Measurements from ENCODE around the gene CCSER1. TPM values are rescaled to one million over a fixed set of nuclear protein-coding genes. Genes with fewer than 3 reads are reported as not detected.

CCSER1 gene
- total RNA-seq (2021; ENCODE audit: unreplicated experiment) (0.05 TPM), Bru-seq, nascent RNA (percentile 12 among the genes with signal in this experiment), BruChase-seq, experiment 1, labeled RNA remaining after a 2-hour chase (percentile 12 among the genes with signal in this experiment), BruChase-seq, experiment 2, labeled RNA remaining after a 6-hour chase (percentile 8 among the genes with signal in this experiment)
- not detected for polyA plus RNA-seq (2012; ENCODE audit: insufficient read length)
- long read RNA-seq = 0 reads

GRCh38 chr4:90127223-90127705, at the start of gene CCSER1:
Gene CCSER1, plus strand, starts transcription at chr4:90127394.
- BruUV-seq (replicated peaks) = no TSS peak
- H3K4me1 ChIP-seq (ENCODE audit: control insufficient read depth, insufficient read depth, low read length) = no peaks in the 10 kb centered on the region
- H3K27me3 ChIP-seq (ENCODE audit: control insufficient read depth, insufficient read depth, low read length) = peaks cover 2% of the 10 kb centered on the region
- in situ Hi-C loops (cut with HindIII; ENCODE audit: low pct_unique_long_range_greater_than_20kb, low sequenced_read_pairs) (no loop called here), intact Hi-C loops (cut with micrococcal nuclease; ENCODE audit: unreplicated experiment) (no loop called here)
- H3K27ac ChIP-seq (ENCODE audit: low read length) = no peak within 1 kb of the TSS
- H3K9me3 ChIP-seq (ENCODE audit: control insufficient read depth, insufficient read depth, low read depth, low read length) = no peaks in the 10 kb centered on the region
- CTCF ChIA-PET = no interaction called here
- peak; percentile 88 for ATAC-seq
- H3K4me3 ChIP-seq (ENCODE audit: low read depth in 2 of 2, low read length in 2 of 2) = peak within 1 kb of the TSS; percentile 37 to 55
- no peak for DNase-seq (ENCODE audit: low read depth, low spot score)
- TF ChIP-seq POLR2AphosphoS5 (IDR thresholded peaks at IDR 0.05; ENCODE audit: low read depth, low read length) (no peak), REST (IDR thresholded peaks at IDR 0.05; ENCODE audit: insufficient read depth in 1 of 2, low read depth in 2 of 2, low read length in 1 of 2) (no peak), TCF7L2 (IDR thresholded peaks at IDR 0.05; ENCODE audit: low read depth, low read length) (no peak), CTCF (IDR thresholded peaks at IDR 0.05) (no peak), SIN3A (IDR thresholded peaks at IDR 0.05; ENCODE audit: borderline replicate concordance, insufficient read depth, low read depth, low read length) (no peak)
- H3K36me3 ChIP-seq (ENCODE audit: control insufficient read depth, insufficient read depth, low read length) = no peaks in the 10 kb centered on the region; the same call in 1 of the 2 replicates
- POLR2A ChIA-PET = no interaction called here

GRCh38 chr4:90078440-90078839, 48.8 kb upstream of the CCSER1 start:
- Histone ChIP-seq H3K27me3 (ENCODE audit: control insufficient read depth, insufficient read depth, low read length) (no peaks in the 10 kb centered on the region), H3K36me3 (ENCODE audit: control insufficient read depth, insufficient read depth, low read length) (no peaks in the 10 kb centered on the region), H3K9me3 (ENCODE audit: control insufficient read depth, insufficient read depth, low read depth, low read length) (no peaks in the 10 kb centered on the region), H3K4me1 (ENCODE audit: control insufficient read depth, insufficient read depth, low read length) (no peaks in the 10 kb centered on the region), H3K27ac (ENCODE audit: low read length) (no peak overlapping the region), H3K4me3 (ENCODE audit: low read depth in 2 of 2, low read length in 2 of 2) (no peak overlapping the region)
- no TSS peak for BruUV-seq (replicated peaks)
- intact Hi-C loops (cut with micrococcal nuclease; ENCODE audit: unreplicated experiment) = no loop called here
- no peak for ATAC-seq
- POLR2A ChIA-PET = no interaction called here
- CTCF ChIA-PET = no interaction called here
- in situ Hi-C loops (cut with HindIII; ENCODE audit: low pct_unique_long_range_greater_than_20kb, low sequenced_read_pairs) = no loop called here
- TF ChIP-seq REST (IDR thresholded peaks at IDR 0.05; ENCODE audit: insufficient read depth in 1 of 2, low read depth in 2 of 2, low read length in 1 of 2) (no peak), POLR2AphosphoS5 (IDR thresholded peaks at IDR 0.05; ENCODE audit: low read depth, low read length) (no peak), SIN3A (IDR thresholded peaks at IDR 0.05; ENCODE audit: borderline replicate concordance, insufficient read depth, low read depth, low read length) (no peak), TCF7L2 (IDR thresholded peaks at IDR 0.05; ENCODE audit: low read depth, low read length) (no peak), CTCF (IDR thresholded peaks at IDR 0.05) (no peak)
- DNase-seq (ENCODE audit: low read depth, low spot score) = no peak
